ENCODE data around the gene SUN3. TPM values are rescaled to one million over a fixed set of nuclear protein-coding genes. Genes with fewer than 3 reads are reported as not detected.
"Not testable (repeated sequence)": the region's sequence is repeated elsewhere in the genome, so short reads cannot be mapped to it uniquely, and the experiment has no call there.

SUN3 gene
- total RNA-seq, 2 experiments from 2014 or later: not detected

- no peak overlapping the region for H3K4me3 Mint-ChIP-seq
- ChIA-PET POLR2A (no interaction called here), CTCF (no interaction called here)
- H3K9me3 Mint-ChIP-seq: peaks cover 3% of the 10 kb centered on the region
- no peak for DNase-seq
- H3K4me1 Mint-ChIP-seq (ENCODE audit: low read depth): no peaks in the 10 kb centered on the region
- no peaks in the 10 kb centered on the region for H3K36me3 Mint-ChIP-seq
- H3K27me3 Mint-ChIP-seq: peaks cover under 1% of the 10 kb centered on the region
- H3K27ac Mint-ChIP-seq: no peak overlapping the region
- intact Hi-C loops (cut with micrococcal nuclease): no loop called here
These were observed 11.2 kb downstream of the SUN3 start for GRCh38 chr7:48017674-48018073.

GRCh38 chr7:48016641-48017040 lies 12.3 kb downstream of the SUN3 start:
- CTCF ChIA-PET: no interaction called here
- H3K4me1 Mint-ChIP-seq (ENCODE audit: low read depth): no peaks in the 10 kb centered on the region
- no peak for DNase-seq
- intact Hi-C loops (cut with micrococcal nuclease): no loop called here
- no peak overlapping the region for H3K4me3 Mint-ChIP-seq
- H3K36me3 Mint-ChIP-seq: no peaks in the 10 kb centered on the region
- POLR2A ChIA-PET: no interaction called here
- H3K9me3 Mint-ChIP-seq: peaks cover 3% of the 10 kb centered on the region
- no peak overlapping the region for H3K27ac Mint-ChIP-seq
- peaks cover 1% of the 10 kb centered on the region for H3K27me3 Mint-ChIP-seq

GRCh38 chr7:48011951-48012350 lies 17.0 kb downstream of the SUN3 start:
- intact Hi-C loops (cut with micrococcal nuclease): no loop called here
- ChIA-PET CTCF (interaction anchor here (1.8 kb wide), 1 partner anchor 66 kb away, joined by 4 read pairs; no protein-coding TSS in a partner anchor), POLR2A (no interaction called here)
- Mint-ChIP-seq H3K27me3 (peaks cover 1% of the 10 kb centered on the region), H3K36me3 (no peaks in the 10 kb centered on the region), H3K4me1 (ENCODE audit: low read depth) (no peaks in the 10 kb centered on the region), H3K4me3 (no peak overlapping the region), H3K9me3 (no peaks in the 10 kb centered on the region), H3K27ac (no peak overlapping the region)
- DNase-seq: no peak

- ChIA-PET CTCF (interaction anchor here (1.8 kb wide), 1 partner anchor 66 kb away, joined by 4 read pairs; no protein-coding TSS in a partner anchor), POLR2A (no interaction called here)
- Mint-ChIP-seq H3K27ac (no peak overlapping the region), H3K4me1 (ENCODE audit: low read depth) (no peaks in the 10 kb centered on the region), H3K27me3 (peaks cover 1% of the 10 kb centered on the region), H3K36me3 (no peaks in the 10 kb centered on the region), H3K9me3 (no peaks in the 10 kb centered on the region), H3K4me3 (no peak overlapping the region)
- DNase-seq: no peak
- intact Hi-C loops (cut with micrococcal nuclease): no loop called here
These were observed 17.6 kb downstream of the SUN3 start for GRCh38 chr7:48011323-48011722.

- H3K4me1 Mint-ChIP-seq (ENCODE audit: low read depth): no peaks in the 10 kb centered on the region
- ChIA-PET POLR2A (no interaction called here), CTCF (interaction anchor here (1.8 kb wide), 1 partner anchor 64 kb away, joined by 4 read pairs; no protein-coding TSS in a partner anchor)
- no peak for DNase-seq
- H3K9me3 Mint-ChIP-seq: no peaks in the 10 kb centered on the region
- H3K27me3 Mint-ChIP-seq: peaks cover 1% of the 10 kb centered on the region
- intact Hi-C loops (cut with micrococcal nuclease): no loop called here
- no peak overlapping the region for H3K27ac Mint-ChIP-seq
- H3K4me3 Mint-ChIP-seq: no peak overlapping the region
- no peaks in the 10 kb centered on the region for H3K36me3 Mint-ChIP-seq
These were observed 19.0 kb downstream of the SUN3 start for GRCh38 chr7:48009954-48010353.

GRCh38 chr7:48009257-48009656 lies 19.6 kb downstream of the SUN3 start:
- no peak overlapping the region for H3K4me3 Mint-ChIP-seq
- no peak for DNase-seq
- no peaks in the 10 kb centered on the region for H3K9me3 Mint-ChIP-seq
- H3K36me3 Mint-ChIP-seq: no peaks in the 10 kb centered on the region
- no peak overlapping the region for H3K27ac Mint-ChIP-seq
- ChIA-PET POLR2A (no interaction called here), CTCF (interaction anchor here (1.0 kb wide), 1 partner anchor 10 kb away, joined by 3 read pairs; no protein-coding TSS in a partner anchor)
- peaks cover 1% of the 10 kb centered on the region for H3K27me3 Mint-ChIP-seq
- intact Hi-C loops (cut with micrococcal nuclease): no loop called here
- H3K4me1 Mint-ChIP-seq (ENCODE audit: low read depth): no peaks in the 10 kb centered on the region

- DNase-seq: no peak
- H3K27ac Mint-ChIP-seq: no peak overlapping the region
- no peaks in the 10 kb centered on the region for H3K4me1 Mint-ChIP-seq (ENCODE audit: low read depth)
- H3K27me3 Mint-ChIP-seq: no peaks in the 10 kb centered on the region
- H3K4me3 Mint-ChIP-seq: no peak overlapping the region
- no peaks in the 10 kb centered on the region for H3K9me3 Mint-ChIP-seq
- ChIA-PET CTCF (interaction anchor here (0.8 kb wide), 1 partner anchor 104 kb away, joined by 3 read pairs; no protein-coding TSS in a partner anchor), POLR2A (no interaction called here)
- H3K36me3 Mint-ChIP-seq: no peaks in the 10 kb centered on the region
- intact Hi-C loops (cut with micrococcal nuclease): no loop called here
These were observed 22.0 kb downstream of the SUN3 start for GRCh38 chr7:48006866-48007265.

GRCh38 chr7:48004638-48005037 lies 24.3 kb downstream of the SUN3 start:
- H3K27ac Mint-ChIP-seq: no peak overlapping the region
- no peaks in the 10 kb centered on the region for H3K4me1 Mint-ChIP-seq (ENCODE audit: low read depth)
- CTCF ChIA-PET: no interaction called here
- POLR2A ChIA-PET: no interaction called here
- no peak overlapping the region for H3K4me3 Mint-ChIP-seq
- no peak for DNase-seq
- H3K27me3 Mint-ChIP-seq: no peaks in the 10 kb centered on the region
- no peaks in the 10 kb centered on the region for H3K36me3 Mint-ChIP-seq
- intact Hi-C loops (cut with micrococcal nuclease): no loop called here
- no peaks in the 10 kb centered on the region for H3K9me3 Mint-ChIP-seq

- no peaks in the 10 kb centered on the region for H3K27me3 Mint-ChIP-seq
- H3K9me3 Mint-ChIP-seq: no peaks in the 10 kb centered on the region
- no peak for DNase-seq
- no peaks in the 10 kb centered on the region for H3K36me3 Mint-ChIP-seq
- intact Hi-C loops (cut with micrococcal nuclease): no loop called here
- H3K4me1 Mint-ChIP-seq (ENCODE audit: low read depth): no peaks in the 10 kb centered on the region
- CTCF ChIA-PET: no interaction called here
- POLR2A ChIA-PET: no interaction called here
- no peak overlapping the region for H3K4me3 Mint-ChIP-seq
- no peak overlapping the region for H3K27ac Mint-ChIP-seq
These were observed 24.9 kb downstream of the SUN3 start for GRCh38 chr7:48004032-48004431.

GRCh38 chr7:48000164-48000563 lies 28.7 kb downstream of the SUN3 start:
- intact Hi-C loops (cut with micrococcal nuclease); H3K4me1 Mint-ChIP-seq (ENCODE audit: low read depth); DNase-seq; H3K4me3 Mint-ChIP-seq; H3K27me3 Mint-ChIP-seq; H3K9me3 Mint-ChIP-seq; POLR2A ChIA-PET; H3K36me3 Mint-ChIP-seq; H3K27ac Mint-ChIP-seq: not testable (repeated sequence)
- CTCF ChIA-PET: interaction anchor here (1.8 kb wide), 1 partner anchor 110 kb away, joined by 6 read pairs; no protein-coding TSS in a partner anchor

- DNase-seq: no peak
- no peaks in the 10 kb centered on the region for H3K4me1 Mint-ChIP-seq (ENCODE audit: low read depth)
- ChIA-PET CTCF (interaction anchor here (1.8 kb wide), 1 partner anchor 111 kb away, joined by 6 read pairs; no protein-coding TSS in a partner anchor), POLR2A (no interaction called here)
- H3K27ac Mint-ChIP-seq: no peak overlapping the region
- H3K36me3 Mint-ChIP-seq: no peaks in the 10 kb centered on the region
- H3K27me3 Mint-ChIP-seq: no peaks in the 10 kb centered on the region
- intact Hi-C loops (cut with micrococcal nuclease): no loop called here
- H3K9me3 Mint-ChIP-seq: no peaks in the 10 kb centered on the region
- no peak overlapping the region for H3K4me3 Mint-ChIP-seq
These were observed 29.5 kb downstream of the SUN3 start for GRCh38 chr7:47999413-47999812.

GRCh38 chr7:47992446-47992845 lies 36.5 kb downstream of the SUN3 start:
- Mint-ChIP-seq H3K27me3 (no peaks in the 10 kb centered on the region), H3K27ac (peak overlapping the region; percentile 86), H3K4me1 (ENCODE audit: low read depth) (peaks cover 15% of the 10 kb centered on the region), H3K4me3 (peak overlapping the region; percentile 87), H3K36me3 (no peaks in the 10 kb centered on the region), H3K9me3 (peaks cover 2% of the 10 kb centered on the region)
- DNase-seq: no peak
- ChIA-PET CTCF (interaction anchor here (0.6 to 2.6 kb wide), 15 partner anchors 10 to 121 kb away, joined by 3 to 62 read pairs (median 6); partner anchors contain the start of genes HUS1 and UPP1), POLR2A (interaction anchor here (1.2 to 1.8 kb wide), 2 partner anchors 96 to 118 kb away, joined by 5 to 8 read pairs; partner anchors contain the start of gene UPP1)
- intact Hi-C loops (cut with micrococcal nuclease): loop anchor here (5.0 kb wide), 1 partner anchor 305 kb away; no protein-coding TSS in a partner anchor

GRCh38 chr7:47991741-47992311 lies 37.1 kb downstream of the SUN3 start:
- intact Hi-C loops (cut with micrococcal nuclease): loop anchor here (1.0 to 5.0 kb wide), 6 partner anchors 13 to 305 kb away; partner anchors contain the start of genes C7orf57 and HUS1
- ChIA-PET CTCF (interaction anchor here (0.5 to 2.6 kb wide), 21 partner anchors 9 to 123 kb away, joined by 3 to 62 read pairs (median 4); partner anchors contain the start of genes HUS1 and UPP1), POLR2A (interaction anchor here (1.2 to 1.8 kb wide), 3 partner anchors 93 to 118 kb away, joined by 5 to 8 read pairs (median 6); partner anchors contain the start of gene UPP1)
- Mint-ChIP-seq H3K4me3 (peak overlapping the region; percentile 87), H3K9me3 (peaks cover 2% of the 10 kb centered on the region), H3K27me3 (no peaks in the 10 kb centered on the region), H3K27ac (peak overlapping the region; percentile 86), H3K36me3 (no peaks in the 10 kb centered on the region), H3K4me1 (ENCODE audit: low read depth) (peaks cover 15% of the 10 kb centered on the region)
- peak; percentile 93 for DNase-seq
